HG02678 (cell line): ENCODE results near the gene ADCY5.

Experiments used
- ATAC-seq: cut with Tn5 transposase; IDR thresholded peaks from one replicate; pipeline ENCODE4 v1.9.1; 2021; ENCODE audit warnings: mild to moderate bottlenecking, moderate library complexity; ENCODE audit not compliant: unreplicated experiment

ADCY5 gene

DNA sequence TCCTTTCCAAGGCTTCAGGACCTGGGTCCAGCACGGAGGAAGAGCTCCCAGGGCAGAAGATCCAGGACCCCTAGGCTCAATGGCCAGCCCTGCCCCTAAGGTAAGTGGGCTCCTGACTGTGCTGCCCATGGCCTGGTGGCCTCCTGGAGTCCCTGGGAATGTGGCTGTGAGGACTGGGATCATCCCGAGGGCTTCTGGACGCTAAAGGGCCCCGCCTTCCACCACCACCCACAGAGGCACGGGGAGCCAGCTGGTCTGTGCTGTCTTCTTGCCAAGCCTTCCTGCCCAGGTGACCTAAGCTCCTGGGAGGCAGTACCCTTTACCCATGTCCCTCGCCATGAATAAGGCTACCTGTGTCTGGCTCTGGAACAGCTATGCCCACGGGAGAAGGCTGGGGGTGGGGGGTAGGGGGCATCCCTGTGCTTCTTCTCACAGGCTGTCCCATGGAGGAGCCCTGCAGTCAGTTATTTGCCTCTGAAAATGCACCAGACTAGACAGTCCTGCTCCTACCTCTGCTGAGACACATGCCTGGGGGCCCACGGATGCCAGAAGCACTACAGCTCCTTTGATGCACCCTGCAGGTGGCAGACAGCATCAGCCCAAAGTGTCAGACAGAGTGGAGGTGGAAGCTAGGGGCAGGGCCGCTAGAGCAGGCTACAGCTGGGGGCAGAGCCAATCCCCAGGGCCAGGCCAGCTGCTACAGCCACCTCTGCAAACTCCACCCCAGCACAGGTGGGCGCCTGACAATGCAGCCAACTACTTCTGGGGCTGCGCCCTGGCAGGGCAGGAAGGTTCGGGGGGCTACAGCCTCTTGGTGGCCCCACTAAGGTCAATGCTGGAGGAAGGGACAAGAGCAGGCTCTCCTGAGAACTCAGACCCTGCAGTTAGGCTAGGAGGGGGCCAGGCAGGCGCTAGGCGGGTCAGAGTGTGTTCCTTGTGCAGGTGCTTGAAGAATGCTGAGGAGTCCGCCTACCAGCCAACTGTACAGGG lies 156.3 kb downstream of the ADCY5 start:
- no peak for ATAC-seq

GRCh38 chr3:123291404-123291803 lies 157.5 kb downstream of the ADCY5 start:
- no peak for ATAC-seq

GRCh38 chr3:123290962-123291361 lies 157.9 kb downstream of the ADCY5 start:
- no peak for ATAC-seq

GRCh38 chr3:123290107-123290930 lies 158.6 kb downstream of the ADCY5 start:
- ATAC-seq, result no peak

GRCh38 chr3:123289391-123290106 lies 159.3 kb downstream of the ADCY5 start:
- no peak for ATAC-seq

DNA sequence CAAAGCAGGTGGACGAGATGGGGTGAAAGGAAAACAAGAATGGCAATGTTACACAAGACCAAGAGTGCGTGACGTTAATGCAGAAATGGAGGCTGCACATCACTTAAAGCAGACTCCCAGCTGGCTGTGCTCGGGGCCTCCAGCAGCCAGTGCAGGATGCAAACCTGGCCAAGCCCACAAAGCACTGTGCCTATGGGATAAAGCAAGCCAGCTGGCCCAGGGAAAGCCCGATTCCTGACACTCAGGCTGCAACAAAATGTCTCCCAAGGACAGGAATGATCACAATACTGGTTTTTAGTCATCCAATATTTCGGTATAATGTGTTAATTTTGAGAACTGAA lies 161.0 kb downstream of the ADCY5 start:
- no peak for ATAC-seq

DNA sequence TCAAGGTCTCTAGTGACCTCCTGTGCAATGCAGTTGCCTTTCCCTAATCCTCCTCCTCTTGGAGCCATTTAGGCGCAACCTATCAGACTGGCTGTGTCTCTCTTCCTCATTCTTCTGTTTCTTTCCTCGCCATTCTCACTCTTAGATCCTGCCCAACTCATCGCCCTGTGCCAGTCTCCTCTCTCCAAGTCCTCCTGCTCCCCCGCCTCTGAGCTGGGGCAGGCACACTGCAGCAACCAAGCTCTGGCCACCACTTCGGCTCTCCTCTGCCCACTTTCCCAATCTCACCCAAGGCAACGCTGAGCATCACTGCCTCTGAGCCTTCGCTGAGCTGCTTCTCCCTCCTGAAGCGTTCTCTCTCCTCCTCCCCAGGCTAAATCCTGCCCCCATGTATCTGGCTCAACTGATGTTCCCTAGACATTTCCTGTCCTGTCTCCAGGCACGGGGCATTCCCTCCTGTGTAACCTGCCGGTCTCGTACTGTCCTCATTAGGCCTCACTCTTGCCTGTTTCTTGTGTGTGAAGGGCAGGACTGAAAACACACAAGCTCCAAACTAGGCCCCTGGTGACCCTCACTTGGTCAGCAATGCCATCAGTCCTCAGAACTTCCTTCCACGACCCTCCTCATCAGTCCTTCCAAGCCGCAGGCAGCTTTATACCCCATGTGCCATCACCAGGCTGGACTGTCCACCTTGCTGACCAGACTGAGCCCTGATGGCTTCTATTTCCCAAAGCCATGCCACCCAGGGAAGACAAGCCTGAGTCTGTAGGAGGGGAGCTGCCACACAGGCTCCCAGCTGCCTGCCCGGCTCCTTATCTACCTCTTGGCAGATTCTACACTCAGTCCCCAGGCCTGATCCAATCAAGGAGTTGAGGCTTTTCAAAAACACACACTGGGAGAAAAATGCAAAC lies 161.6 kb downstream of the ADCY5 start:
- ATAC-seq, result no peak

- peak; percentile 55 for ATAC-seq
Measured at GRCh38 chr3:123286308-123287023, 162.4 kb downstream of the ADCY5 start.

GRCh38 chr3:123285931-123286307 lies 163.0 kb downstream of the ADCY5 start:
- no peak for ATAC-seq

DNA sequence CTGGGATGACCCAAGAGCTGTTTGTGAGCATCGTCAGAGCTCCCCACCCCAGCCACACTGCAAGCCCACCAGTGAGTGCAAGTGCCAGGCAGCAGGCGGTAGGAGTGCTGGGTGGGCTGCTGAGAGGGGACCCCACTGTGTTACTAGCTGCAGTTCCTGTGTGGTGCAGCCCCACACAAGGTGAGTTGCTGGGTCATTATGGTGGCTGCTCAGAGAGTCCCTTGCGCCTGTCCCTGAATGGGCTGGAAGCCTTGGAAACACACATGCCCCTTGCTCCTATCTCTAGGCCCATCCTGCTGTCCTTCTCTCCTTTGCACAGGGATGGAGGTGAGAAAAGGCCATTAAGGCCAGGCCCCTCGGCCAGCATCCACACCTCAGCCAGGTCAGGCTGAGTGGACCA lies 163.4 kb downstream of the ADCY5 start:
- no peak for ATAC-seq

- no peak for ATAC-seq
Measured at GRCh38 chr3:123285066-123285465, 163.8 kb downstream of the ADCY5 start.

DNA sequence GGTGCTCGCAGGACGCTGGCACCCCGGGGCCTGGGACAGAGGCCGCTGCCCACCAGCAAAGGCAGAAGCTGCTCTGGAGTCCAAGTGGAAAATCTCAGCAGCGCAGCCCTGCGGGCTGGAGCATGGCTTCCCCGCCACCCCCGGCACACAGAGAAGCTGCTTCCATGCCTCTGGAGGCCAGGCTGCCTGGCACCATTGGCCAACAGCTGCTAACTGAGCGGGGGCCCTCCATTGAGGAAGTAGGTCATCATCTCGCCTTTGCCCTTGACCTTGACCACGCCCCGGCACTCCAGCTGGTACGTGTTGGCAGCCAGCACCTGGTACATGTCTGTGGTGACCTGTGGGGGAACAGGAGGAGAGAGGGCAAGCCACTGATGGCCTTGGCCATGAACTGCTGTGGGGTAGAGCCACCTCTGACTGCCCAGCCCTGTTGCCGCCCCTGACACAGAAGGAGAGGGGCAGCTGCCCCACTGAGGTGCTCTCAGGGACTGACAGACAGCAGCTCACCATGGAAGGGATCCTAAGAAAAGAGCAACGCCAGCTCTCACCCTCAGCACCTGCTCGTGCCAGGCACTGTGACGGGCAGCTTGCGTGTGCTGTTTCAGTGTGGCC lies 164.4 kb downstream of the ADCY5 start:
- no peak for ATAC-seq

GRCh38 chr3:123283657-123284398 lies 165.1 kb downstream of the ADCY5 start:
- ATAC-seq, result no peak

GRCh38 chr3:123283074-123283473 lies 165.8 kb downstream of the ADCY5 start:
- no peak for ATAC-seq

GRCh38 chr3:123282461-123282860 lies 166.4 kb downstream of the ADCY5 start:
- no peak for ATAC-seq

DNA sequence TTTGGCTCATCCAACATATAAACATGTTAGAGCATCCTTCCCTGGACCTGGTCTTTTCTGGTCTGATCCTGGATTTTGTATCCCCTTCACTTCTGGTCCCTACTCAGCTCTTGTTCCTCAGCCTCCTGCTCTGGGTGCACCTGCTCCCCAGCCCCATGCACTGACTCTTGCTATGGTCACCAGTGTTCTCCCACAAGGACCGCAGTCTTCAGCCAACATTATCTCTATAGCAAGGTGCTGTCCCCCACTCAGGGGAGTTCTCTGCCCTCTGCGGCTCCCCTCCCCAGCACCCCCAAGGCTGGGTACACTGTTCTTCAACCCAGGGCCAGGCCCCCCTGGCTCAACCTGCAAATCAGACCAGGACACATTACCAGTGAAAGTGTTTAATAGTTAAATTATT lies 167.0 kb downstream of the ADCY5 start:
- no peak for ATAC-seq

DNA sequence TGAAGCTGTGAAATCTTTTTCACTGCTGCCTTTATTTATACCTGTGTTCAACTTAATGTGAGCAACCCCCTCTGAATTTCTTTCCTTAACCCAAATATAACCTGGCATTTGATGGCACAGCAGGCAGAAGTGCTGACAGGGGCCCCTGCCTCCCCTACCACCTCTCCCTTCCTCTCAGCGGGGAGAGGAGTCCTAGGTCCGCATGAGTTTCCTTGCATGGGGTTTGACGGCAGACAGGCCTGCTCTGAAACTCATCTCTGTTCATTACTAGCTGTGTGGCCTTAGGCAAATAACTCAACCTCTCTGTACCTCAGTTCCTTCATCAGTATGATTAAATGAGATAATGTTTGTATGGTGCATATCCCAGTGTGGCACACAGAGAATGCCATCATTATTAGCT lies 167.5 kb downstream of the ADCY5 start:
- ATAC-seq, result no peak

- no peak for ATAC-seq
Measured at GRCh38 chr3:123279121-123279520, 169.8 kb downstream of the ADCY5 start.

GRCh38 chr3:123278446-123278845 lies 170.4 kb downstream of the ADCY5 start:
- ATAC-seq, result no peak
